Fibroblast of lung (primary cell): ENCODE data around the gene FMR1NB. TPM values are rescaled to one million over a fixed set of nuclear protein-coding genes. Genes with fewer than 3 reads are reported as not detected.
A peak's percentile ranks its signal among the peaks of the same experiment; 100 is the strongest.

Experiments
- DNase-seq, 2 donors: peaks; one replicate each; pipeline versions ENCODE4 v3.0.0 to v3.0.0-alpha.2; 2010; ENCODE audit warnings: low read depth in 2 of 2
- H2AFZ ChIP-seq: 2 replicates; pipeline ENCODE4 v1.5.1; 2012; ENCODE audit warnings: low read length, control low read depth, inconsistent platforms
- H3K27ac ChIP-seq: 2 replicates; pipeline ENCODE4 v1.5.1; 2011; ENCODE audit warnings: low read length, control low read depth; ENCODE audit not compliant: insufficient read depth
- H3K27me3 ChIP-seq: 2 replicates; pipeline ENCODE4 v1.5.1; 2011; ENCODE audit warnings: mild to moderate bottlenecking, low read length; ENCODE audit not compliant: control insufficient read depth, insufficient read depth
- H3K36me3 ChIP-seq: 2 replicates; pipeline ENCODE4 v1.5.1; 2011; ENCODE audit warnings: low read length; ENCODE audit not compliant: control insufficient read depth, insufficient read depth
- H3K4me1 ChIP-seq: 2 replicates; pipeline ENCODE4 v1.5.1; 2011; ENCODE audit warnings: low read length; ENCODE audit not compliant: control insufficient read depth, insufficient read depth; ENCODE audit errors: extremely low read depth
- H3K4me2 ChIP-seq: 2 replicates; pipeline ENCODE4 v1.5.1; 2011; ENCODE audit warnings: low read length, control low read depth; ENCODE audit not compliant: insufficient read depth; ENCODE audit errors: extremely low read depth
- H3K4me3 ChIP-seq, 4 experiments: fragments of 200-600 bp in 1 of 4; sonication (generic) in 1 of 4; replicated peaks in 1 of 4; 2 replicates each; pipeline ENCODE4 v1.5.1; 2011 to 2016; ENCODE audit warnings: low read length in 4 of 4, low read depth in 3 of 4, mild to moderate bottlenecking in 3 of 4, control low read depth in 2 of 4, inconsistent platforms in 1 of 4, mixed read lengths in 1 of 4; ENCODE audit not compliant: insufficient read depth in 1 of 4; ENCODE audit errors: control extremely low read depth in 1 of 4
- H3K79me2 ChIP-seq: 2 replicates; pipeline ENCODE4 v1.5.1; 2012; ENCODE audit warnings: mild to moderate bottlenecking, low read length, inconsistent platforms; ENCODE audit not compliant: control insufficient read depth, insufficient read depth
- H3K9ac ChIP-seq: 2 replicates; pipeline ENCODE4 v1.5.1; 2011; ENCODE audit warnings: mild to moderate bottlenecking, low read length, control low read depth; ENCODE audit not compliant: insufficient read depth
- H3K9me3 ChIP-seq: 2 replicates; pipeline ENCODE4 v1.5.1; 2012; ENCODE audit warnings: low read depth, low read length; ENCODE audit not compliant: control insufficient read depth, insufficient read depth
- H4K20me1 ChIP-seq: 2 replicates; pipeline ENCODE4 v1.5.1; 2011; ENCODE audit warnings: low read length; ENCODE audit not compliant: control insufficient read depth, insufficient read depth; ENCODE audit errors: extremely low read depth
- EZH2 ChIP-seq: IDR thresholded peaks from 2 replicates; pipeline ENCODE4 v1.5.1; 2012; ENCODE audit warnings: low read length, control low read depth, mild to moderate bottlenecking; ENCODE audit errors: missing control alignments
- polyA plus RNA-seq, 2 donors: library from polyadenylated mRNA; depleted of rRNA in 1 of 2; stranded (reverse) in 1 of 2; unstranded in 1 of 2; fragments of >200 nt; gene quantifications; 2 replicates each; pipeline ENCODE4 v1.2.1, GENCODE V29; 2011 to 2012; ENCODE audit warnings: missing spikeins in 1 of 2
- total RNA-seq: library from RNA; depleted of rRNA; stranded (reverse); fragments of >200 nt; gene quantifications from 2 replicates; pipeline ENCODE4 v1.2.1, GENCODE V29; 2014
- TF ChIP-seq, protein P1 (sequence below), 2 donors: IDR thresholded peaks in 1 of 2; conservative IDR thresholded peaks in 1 of 2; 1 replicate in 1 of 2; 2 replicates in 1 of 2; pipeline ENCODE4 v1.5.1; 2011 to 2012; ENCODE audit warnings: low read length in 2 of 2, control low read depth in 1 of 2, inconsistent platforms in 1 of 2, low read depth in 1 of 2, mild to moderate bottlenecking in 1 of 2

Gene FMR1NB
- total and polyA plus RNA-seq, 2 donors (not counting 1 experiment from before 2014, with no cell fraction given) = not detected

DNA sequence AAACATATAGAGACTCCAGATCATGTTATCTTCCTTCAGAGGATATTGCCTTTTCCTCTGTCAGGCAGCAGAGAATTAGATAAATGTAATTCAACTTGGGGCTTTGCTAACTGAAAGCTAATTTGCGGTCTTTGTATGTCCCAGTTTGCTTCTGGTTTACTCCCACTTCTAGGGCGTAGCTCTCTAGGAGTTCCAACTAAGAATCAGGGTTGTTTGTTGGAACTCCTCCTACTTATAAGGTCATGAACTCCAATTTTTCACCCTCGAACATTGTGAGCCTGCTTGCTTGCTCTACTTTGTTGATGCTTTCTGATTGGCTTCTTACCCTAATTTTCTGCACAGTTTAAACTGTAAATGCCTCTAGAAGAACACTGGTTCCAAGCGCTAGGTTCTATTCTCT lies 66.1 kb downstream of the FMR1NB start:
- no peaks in the 10 kb centered on the region for H3K27me3 ChIP-seq
- H3K9me3 ChIP-seq = no peaks in the 10 kb centered on the region
- TF ChIP-seq EZH2 = no peak
- TF ChIP-seq, protein P1, sequence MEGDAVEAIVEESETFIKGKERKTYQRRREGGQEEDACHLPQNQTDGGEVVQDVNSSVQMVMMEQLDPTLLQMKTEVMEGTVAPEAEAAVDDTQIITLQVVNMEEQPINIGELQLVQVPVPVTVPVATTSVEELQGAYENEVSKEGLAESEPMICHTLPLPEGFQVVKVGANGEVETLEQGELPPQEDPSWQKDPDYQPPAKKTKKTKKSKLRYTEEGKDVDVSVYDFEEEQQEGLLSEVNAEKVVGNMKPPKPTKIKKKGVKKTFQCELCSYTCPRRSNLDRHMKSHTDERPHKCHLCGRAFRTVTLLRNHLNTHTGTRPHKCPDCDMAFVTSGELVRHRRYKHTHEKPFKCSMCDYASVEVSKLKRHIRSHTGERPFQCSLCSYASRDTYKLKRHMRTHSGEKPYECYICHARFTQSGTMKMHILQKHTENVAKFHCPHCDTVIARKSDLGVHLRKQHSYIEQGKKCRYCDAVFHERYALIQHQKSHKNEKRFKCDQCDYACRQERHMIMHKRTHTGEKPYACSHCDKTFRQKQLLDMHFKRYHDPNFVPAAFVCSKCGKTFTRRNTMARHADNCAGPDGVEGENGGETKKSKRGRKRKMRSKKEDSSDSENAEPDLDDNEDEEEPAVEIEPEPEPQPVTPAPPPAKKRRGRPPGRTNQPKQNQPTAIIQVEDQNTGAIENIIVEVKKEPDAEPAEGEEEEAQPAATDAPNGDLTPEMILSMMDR (conservative IDR thresholded peaks at IDR 0.05 in 1 of 2, IDR thresholded peaks at IDR 0.05 in 1 of 2; ENCODE audit: low read depth in 1 of 2, low read length in 2 of 2) = no peak
- no peaks in the 10 kb centered on the region for H4K20me1 ChIP-seq
- H3K27ac ChIP-seq = no peak overlapping the region
- no peaks in the 10 kb centered on the region for H3K4me1 ChIP-seq
- no peaks in the 10 kb centered on the region for H3K36me3 ChIP-seq
- no peaks in the 10 kb centered on the region for H3K79me2 ChIP-seq
- no peak for DNase-seq
- H3K9ac ChIP-seq = no peak overlapping the region
- H3K4me3 ChIP-seq = no peak overlapping the region
- H2AFZ ChIP-seq = no peak overlapping the region
- H3K4me2 ChIP-seq = no peak overlapping the region

DNA sequence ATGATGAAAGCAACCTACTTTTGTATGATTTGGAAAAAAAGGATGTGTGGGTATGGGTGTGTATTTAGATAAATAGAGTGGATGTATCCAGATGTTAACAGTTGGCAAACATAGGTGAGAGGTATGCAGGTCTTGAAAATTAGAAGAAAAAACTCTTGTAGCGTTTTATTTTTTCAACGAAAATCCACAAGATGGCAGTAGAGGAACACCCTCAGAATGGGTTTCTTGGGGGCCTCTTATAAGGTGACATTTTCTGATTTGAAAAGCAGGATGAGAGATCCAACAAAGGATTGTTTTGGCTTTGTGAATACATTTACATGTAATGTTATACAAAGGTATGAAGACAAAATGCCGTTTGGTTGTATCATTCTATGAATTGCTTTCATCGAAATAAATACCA lies 68.3 kb downstream of the FMR1NB start:
- no peak overlapping the region for H2AFZ ChIP-seq
- H3K27me3 ChIP-seq = no peaks in the 10 kb centered on the region
- H3K9me3 ChIP-seq = no peaks in the 10 kb centered on the region
- no peaks in the 10 kb centered on the region for H3K36me3 ChIP-seq
- TF ChIP-seq, protein P1 (conservative IDR thresholded peaks at IDR 0.05 in 1 of 2, IDR thresholded peaks at IDR 0.05 in 1 of 2; ENCODE audit: low read depth in 1 of 2, low read length in 2 of 2) = peak; percentile 33 to 49
- no peak for TF ChIP-seq EZH2
- DNase-seq = peak; percentile 25 to 45
- no peaks in the 10 kb centered on the region for H3K4me1 ChIP-seq
- no peak overlapping the region for H3K4me3 ChIP-seq
- no peak overlapping the region for H3K27ac ChIP-seq
- no peaks in the 10 kb centered on the region for H4K20me1 ChIP-seq
- H3K9ac ChIP-seq = no peak overlapping the region
- H3K79me2 ChIP-seq = no peaks in the 10 kb centered on the region
- no peak overlapping the region for H3K4me2 ChIP-seq

DNA sequence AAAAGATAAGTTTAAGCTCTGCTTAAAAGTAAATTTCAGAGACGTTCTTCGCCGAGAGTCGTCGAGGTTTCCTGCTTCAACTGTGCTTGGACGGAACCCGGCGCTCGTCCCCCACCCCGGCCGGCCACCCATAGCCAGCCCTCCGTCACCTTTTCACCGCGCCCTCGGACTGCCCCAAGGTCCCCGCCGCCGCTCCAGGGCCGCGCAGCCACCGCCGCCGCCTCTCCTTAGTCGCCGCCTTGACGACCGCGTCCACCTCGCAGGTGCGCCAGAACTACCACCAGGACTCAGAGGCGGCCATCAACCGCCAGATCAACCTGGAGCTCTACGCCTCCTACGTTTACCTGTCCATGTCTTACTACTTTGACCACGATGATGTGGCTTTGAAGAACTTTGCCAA lies 70.8 kb downstream of the FMR1NB start:
- no peak overlapping the region for H3K27ac ChIP-seq
- H3K9ac ChIP-seq = no peak overlapping the region
- H3K36me3 ChIP-seq = no peaks in the 10 kb centered on the region
- no peak for TF ChIP-seq EZH2
- H3K4me3 ChIP-seq = no peak overlapping the region
- H3K9me3 ChIP-seq = no peaks in the 10 kb centered on the region
- no peaks in the 10 kb centered on the region for H3K4me1 ChIP-seq
- no peak overlapping the region for H2AFZ ChIP-seq
- H3K4me2 ChIP-seq = no peak overlapping the region
- no peaks in the 10 kb centered on the region for H3K79me2 ChIP-seq
- DNase-seq = no peak
- H3K27me3 ChIP-seq = no peaks in the 10 kb centered on the region
- H4K20me1 ChIP-seq = no peaks in the 10 kb centered on the region
